Vagina (tissue), 2 donors: Measurements from ENCODE around the gene AACS. TPM values are rescaled to one million over a fixed set of nuclear protein-coding genes. Genes with fewer than 3 reads are reported as not detected.

Source experiments
- DNase-seq, 2 donors: peaks; one replicate each; pipeline ENCODE4 v3.0.0-alpha.2; 2017; ENCODE audit errors: extremely low spot score in 2 of 2
- H3K27ac ChIP-seq: fragments of 200-600 bp; sonication (generic); one replicate; pipeline ENCODE4 v1.5.1; 2019
- H3K27me3 ChIP-seq: fragments of 200-600 bp; sonication (generic); one replicate; pipeline ENCODE4 v1.5.1; 2019
- H3K36me3 ChIP-seq, 2 donors: fragments of 200-600 bp; sonication (generic); one replicate each; pipeline ENCODE4 v1.5.1; 2017 to 2019
- H3K4me1 ChIP-seq: fragments of 200-600 bp; sonication (generic); one replicate; pipeline ENCODE4 v1.5.1; 2019
- H3K4me3 ChIP-seq, 2 donors: fragments of 200-600 bp; sonication (generic); 1 replicate in 1 of 2; 2 replicates in 1 of 2; pipeline ENCODE4 v1.5.1; 2016 to 2019
- H3K9me3 ChIP-seq: fragments of 200-600 bp; sonication (generic); one replicate; pipeline ENCODE4 v1.5.1; 2019
- CTCF ChIP-seq, 3 experiments: fragments of 450-650 bp in 2 of 3; fragments of 200-600 bp in 1 of 3; sonication (generic) in 1 of 3; IDR thresholded peaks; one replicate each; pipeline ENCODE4 v1.5.1; 2017 to 2019; ENCODE audit warnings: antibody characterized with exemption in 3 of 3, mild to moderate bottlenecking in 2 of 3, moderate library complexity in 2 of 3
- POLR2A ChIP-seq, 2 donors: fragments of 450-650 bp; IDR thresholded peaks; one replicate each; pipeline ENCODE4 v1.6.1; 2017; ENCODE audit warnings: antibody characterized with exemption in 2 of 2, mild to moderate bottlenecking in 2 of 2, moderate library complexity in 2 of 2
- POLR2AphosphoS5 ChIP-seq, 2 donors: sonication (generic); formaldehyde crosslinking; IDR thresholded peaks; one replicate each; pipeline ENCODE4 v1.9.0; 2017; ENCODE audit warnings: antibody characterized with exemption in 2 of 2, mild to moderate bottlenecking in 2 of 2, low read depth in 1 of 2; ENCODE audit not compliant: insufficient read depth in 1 of 2
- intact Hi-C: fragments of 100-400 bp; cut with DNase I; formaldehyde crosslinking; loops from one replicate; pipeline ENCODE4 v1.15.1; 2023
- total RNA-seq: library from RNA; depleted of rRNA; stranded (reverse); fragments of >200 nt; gene quantifications from one replicate; pipeline ENCODE4 v1.2.3, GENCODE V29; 2016

AACS gene
- total RNA-seq, 1 donor from 2014 or later, result 22.3 TPM

- TF ChIP-seq POLR2AphosphoS5 (IDR thresholded peaks at IDR 0.05; ENCODE audit: insufficient read depth in 1 of 2, low read depth in 1 of 2), result no peak
- TF ChIP-seq CTCF (IDR thresholded peaks at IDR 0.05), result no peak
- no peak for TF ChIP-seq POLR2A (IDR thresholded peaks at IDR 0.05)
- DNase-seq, result no peak
- no peak overlapping the region for H3K27ac ChIP-seq
- H3K9me3 ChIP-seq, result no peaks in the 10 kb centered on the region
- H3K36me3 ChIP-seq, result no peaks in the 10 kb centered on the region
- intact Hi-C loops, result no loop called here
- no peak overlapping the region for H3K4me3 ChIP-seq
- H3K4me1 ChIP-seq, result no peaks in the 10 kb centered on the region
- no peaks in the 10 kb centered on the region for H3K27me3 ChIP-seq
Observed at GRCh38 chr12:125166041-125166440, 100.8 kb downstream of the AACS start.

- Histone ChIP-seq H3K27me3 (no peaks in the 10 kb centered on the region), H3K4me3 (no peak overlapping the region), H3K27ac (no peak overlapping the region), H3K9me3 (no peaks in the 10 kb centered on the region), H3K36me3 (no peaks in the 10 kb centered on the region), H3K4me1 (no peaks in the 10 kb centered on the region)
- DNase-seq, result no peak
- intact Hi-C loops, result no loop called here
- TF ChIP-seq CTCF (IDR thresholded peaks at IDR 0.05), result no peak
- TF ChIP-seq POLR2A (IDR thresholded peaks at IDR 0.05), result no peak
- no peak for TF ChIP-seq POLR2AphosphoS5 (IDR thresholded peaks at IDR 0.05; ENCODE audit: insufficient read depth in 1 of 2, low read depth in 1 of 2)
Observed at GRCh38 chr12:125167658-125168057, 102.4 kb downstream of the AACS start.

- Histone ChIP-seq H3K9me3 (no peaks in the 10 kb centered on the region), H3K36me3 (no peaks in the 10 kb centered on the region), H3K4me3 (no peak overlapping the region), H3K4me1 (no peaks in the 10 kb centered on the region), H3K27me3 (no peaks in the 10 kb centered on the region), H3K27ac (no peak overlapping the region)
- intact Hi-C loops, result no loop called here
- no peak for DNase-seq
- TF ChIP-seq POLR2AphosphoS5 (IDR thresholded peaks at IDR 0.05; ENCODE audit: insufficient read depth in 1 of 2, low read depth in 1 of 2) (no peak), CTCF (IDR thresholded peaks at IDR 0.05) (no peak), POLR2A (IDR thresholded peaks at IDR 0.05) (no peak)
Observed at GRCh38 chr12:125169451-125169850, 104.2 kb downstream of the AACS start.

- Histone ChIP-seq H3K27ac (no peak overlapping the region), H3K4me1 (no peaks in the 10 kb centered on the region), H3K36me3 (no peaks in the 10 kb centered on the region), H3K9me3 (no peaks in the 10 kb centered on the region), H3K27me3 (no peaks in the 10 kb centered on the region), H3K4me3 (no peak overlapping the region)
- TF ChIP-seq CTCF (IDR thresholded peaks at IDR 0.05), result no peak
- no peak for TF ChIP-seq POLR2A (IDR thresholded peaks at IDR 0.05)
- TF ChIP-seq POLR2AphosphoS5 (IDR thresholded peaks at IDR 0.05; ENCODE audit: insufficient read depth in 1 of 2, low read depth in 1 of 2), result no peak
- no peak for DNase-seq
- intact Hi-C loops, result no loop called here
Observed at GRCh38 chr12:125169870-125170269, 104.6 kb downstream of the AACS start.

- intact Hi-C loops, result no loop called here
Observed at GRCh38 chr12:125171267-125171666, 106.0 kb downstream of the AACS start.

More at GRCh38 chr12:125171267-125171666, 106.0 kb downstream of the AACS start:
- Histone ChIP-seq H3K4me3 (no peak overlapping the region), H3K36me3 (no peaks in the 10 kb centered on the region), H3K27ac (no peak overlapping the region), H3K27me3 (no peaks in the 10 kb centered on the region), H3K9me3 (no peaks in the 10 kb centered on the region), H3K4me1 (no peaks in the 10 kb centered on the region)
- TF ChIP-seq POLR2A (IDR thresholded peaks at IDR 0.05), result no peak
- no peak for TF ChIP-seq POLR2AphosphoS5 (IDR thresholded peaks at IDR 0.05; ENCODE audit: insufficient read depth in 1 of 2, low read depth in 1 of 2)
- TF ChIP-seq CTCF (IDR thresholded peaks at IDR 0.05), result no peak
- DNase-seq, result no peak
